Large intestine (tissue), 3 donors: Measurements from ENCODE around the gene GLIPR1L2. TPM values are rescaled to one million over a fixed set of nuclear protein-coding genes. Genes with fewer than 3 reads are reported as not detected.

Source experiments
- DNase-seq, 2 donors: peaks; one replicate each; pipeline versions ENCODE4 v3.0.0 to v3.0.0-alpha.2; 2013
- H3K27ac ChIP-seq: one replicate; pipeline ENCODE4 v1.5.1; 2013; ENCODE audit warnings: low read length
- H3K27me3 ChIP-seq: 2 replicates; pipeline ENCODE4 v1.6.1; 2013; ENCODE audit warnings: low read length; ENCODE audit not compliant: control insufficient read depth, insufficient read depth
- H3K36me3 ChIP-seq: 2 replicates; pipeline ENCODE4 v1.6.1; 2013; ENCODE audit warnings: low read length; ENCODE audit not compliant: control insufficient read depth, insufficient read depth
- H3K4me1 ChIP-seq: one replicate; pipeline ENCODE4 v1.6.1; 2013; ENCODE audit warnings: low read length; ENCODE audit not compliant: control insufficient read depth, insufficient read depth
- H3K4me3 ChIP-seq: one replicate; pipeline ENCODE4 v1.5.1; 2013; ENCODE audit warnings: low read length
- H3K9me3 ChIP-seq: one replicate; pipeline ENCODE4 v1.6.1; 2013; ENCODE audit warnings: mild to moderate bottlenecking, low read depth, low read length, moderate library complexity; ENCODE audit not compliant: control insufficient read depth
- WGBS: methylation state at CpG from one replicate; pipeline ENCODE4 v1.1.5; 2013; ENCODE audit warnings: low lambda C conversion rate; ENCODE audit not compliant: insufficient coverage; 5-methylcytosine and 5-hydroxymethylcytosine counted together
- polyA plus RNA-seq: library from polyadenylated mRNA; unstranded; fragments of 120-200 nt; gene quantifications from one replicate; pipeline ENCODE4 v1.2.1, GENCODE V29; 2013

The GLIPR1L2 gene
- polyA plus RNA-seq, 1 donor: 1.3 TPM

DNA sequence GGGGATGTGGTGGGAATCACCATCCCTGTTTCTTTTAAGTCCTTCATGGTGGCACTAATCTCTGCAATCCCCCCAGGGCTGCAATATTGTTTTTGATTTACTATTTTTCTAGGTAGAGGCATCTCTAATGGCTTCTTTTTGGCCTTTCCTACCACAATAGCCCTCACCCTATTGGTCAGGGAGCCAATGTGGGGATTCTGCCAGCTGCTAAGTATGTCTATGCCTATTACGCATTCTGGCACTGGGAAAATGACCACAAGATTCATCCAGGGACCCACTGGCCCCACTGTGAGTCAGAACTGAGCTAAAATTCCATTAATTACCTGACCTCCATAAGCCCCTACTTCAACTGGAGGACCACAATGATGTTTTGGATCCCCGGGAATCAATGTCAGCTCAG is 15.9 kb upstream of the GLIPR1L2 start:
- H3K4me1 ChIP-seq: no peaks in the 10 kb centered on the region
- no CpG with 5 or more reads among the region's 2 CpGs for WGBS
- DNase-seq: no peak
- no peaks in the 10 kb centered on the region for H3K9me3 ChIP-seq
- H3K27me3 ChIP-seq: no peaks in the 10 kb centered on the region
- H3K36me3 ChIP-seq: no peaks in the 10 kb centered on the region
- no peak overlapping the region for H3K27ac ChIP-seq
- no peak overlapping the region for H3K4me3 ChIP-seq

DNA sequence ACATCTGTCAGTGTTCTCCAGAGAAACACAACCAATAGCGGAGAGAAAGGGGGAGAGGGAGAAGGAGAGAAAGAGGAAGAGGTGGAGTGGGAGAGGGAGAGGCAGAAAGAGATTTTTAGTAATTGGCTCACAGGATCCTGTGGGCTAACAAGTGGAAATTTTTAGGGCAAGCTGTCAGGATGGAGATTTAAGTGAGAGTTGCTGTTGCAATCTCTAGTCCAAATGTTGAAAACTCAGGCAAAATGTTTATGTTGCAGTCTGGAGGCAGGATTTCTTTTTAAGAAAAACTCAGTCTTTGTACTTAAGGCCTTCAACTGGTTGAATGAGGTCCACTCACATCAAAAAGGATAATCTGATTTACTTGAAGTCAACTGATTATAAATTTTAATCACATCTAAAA is 12.5 kb upstream of the GLIPR1L2 start:
- Histone ChIP-seq H3K27ac (no peak overlapping the region), H3K36me3 (no peaks in the 10 kb centered on the region), H3K4me3 (no peak overlapping the region), H3K4me1 (no peaks in the 10 kb centered on the region), H3K27me3 (no peaks in the 10 kb centered on the region), H3K9me3 (no peaks in the 10 kb centered on the region)
- 100% methylated on average over 1 of the region's 1 CpG for WGBS
- DNase-seq: no peak

- Histone ChIP-seq H3K36me3 (no peaks in the 10 kb centered on the region), H3K27me3 (no peaks in the 10 kb centered on the region), H3K9me3 (no peaks in the 10 kb centered on the region), H3K4me1 (no peaks in the 10 kb centered on the region), H3K27ac (no peak overlapping the region), H3K4me3 (no peak overlapping the region)
- DNase-seq: no peak
- WGBS: no CpG with 5 or more reads among the region's 1 CpG
These were observed 1.8 kb upstream of the GLIPR1L2 start for GRCh38 chr12:75389061-75389460.

- Histone ChIP-seq H3K4me3 (no peak overlapping the region), H3K4me1 (no peaks in the 10 kb centered on the region), H3K9me3 (no peaks in the 10 kb centered on the region), H3K36me3 (no peaks in the 10 kb centered on the region), H3K27me3 (no peaks in the 10 kb centered on the region), H3K27ac (no peak overlapping the region)
- WGBS: 71% methylated on average over 1 of the region's 1 CpG
- DNase-seq: peak in 1 of 2 donors; percentile 8
These were observed 1.2 kb upstream of the GLIPR1L2 start for GRCh38 chr12:75389706-75390105.

DNA sequence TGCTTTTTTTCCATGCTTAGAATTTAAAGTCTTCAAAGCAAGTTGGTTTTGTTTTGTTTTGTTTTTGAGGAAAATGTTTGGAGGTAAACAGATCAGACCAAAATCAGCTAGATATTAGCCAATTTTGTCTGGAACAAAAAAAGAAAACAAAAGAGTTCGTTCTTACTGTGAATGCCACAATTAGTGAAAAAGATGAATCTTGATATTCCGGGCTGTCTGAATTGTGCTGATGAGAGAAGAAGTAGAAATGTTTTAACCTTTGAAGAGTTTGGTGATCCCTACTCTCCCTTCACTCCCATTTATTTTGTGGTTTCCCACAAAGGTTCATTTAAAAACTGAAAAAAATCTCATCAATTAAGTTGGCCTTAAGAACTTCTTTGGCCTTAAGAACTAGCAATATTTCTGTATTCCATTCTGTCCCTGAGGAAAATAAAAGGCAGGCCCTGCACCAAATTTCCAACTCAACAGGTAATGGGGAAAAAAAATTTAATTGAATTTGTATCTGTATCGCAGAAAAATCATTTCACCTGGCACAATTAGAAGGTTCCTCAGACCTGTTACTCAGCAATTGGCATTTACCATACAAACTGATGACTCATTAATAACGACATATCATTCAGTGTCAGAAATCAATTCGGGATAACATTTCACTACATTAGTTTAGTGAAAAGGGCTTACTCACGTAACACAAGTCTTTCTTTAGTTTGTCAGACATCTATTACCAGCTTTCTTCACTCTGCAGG is 562 bp upstream of the GLIPR1L2 start:
- no peak for DNase-seq
- Histone ChIP-seq H3K27ac (no peak overlapping the region), H3K9me3 (no peaks in the 10 kb centered on the region), H3K4me3 (peak overlapping the region; percentile 64), H3K4me1 (no peaks in the 10 kb centered on the region), H3K36me3 (no peaks in the 10 kb centered on the region), H3K27me3 (no peaks in the 10 kb centered on the region)
- 83% methylated on average over 2 of the region's 6 CpGs for WGBS

DNA sequence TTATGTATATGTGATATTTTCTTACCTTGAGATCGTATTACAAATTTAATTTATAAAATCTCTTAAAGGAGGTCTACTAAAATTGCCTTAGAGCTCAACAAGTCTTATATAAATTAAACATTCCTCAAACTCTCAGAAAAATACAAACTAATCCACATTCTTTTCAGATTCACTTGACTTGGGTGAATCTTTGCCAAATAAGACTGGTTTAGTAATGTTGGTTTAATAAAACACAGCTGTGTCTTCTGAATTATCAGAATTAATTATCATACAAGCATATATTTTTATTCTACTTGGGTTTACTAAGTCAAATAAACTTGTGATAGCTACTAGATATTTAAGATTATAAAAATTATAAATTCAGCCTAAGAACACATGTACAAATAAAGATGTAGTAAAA is 13.3 kb downstream of the GLIPR1L2 start:
- Histone ChIP-seq H3K4me1 (no peaks in the 10 kb centered on the region), H3K27ac (no peak overlapping the region), H3K9me3 (no peaks in the 10 kb centered on the region), H3K27me3 (no peaks in the 10 kb centered on the region), H3K4me3 (no peak overlapping the region), H3K36me3 (no peaks in the 10 kb centered on the region)
- no peak for DNase-seq
- WGBS: no CpG with 5 or more reads among the region's 1 CpG

DNA sequence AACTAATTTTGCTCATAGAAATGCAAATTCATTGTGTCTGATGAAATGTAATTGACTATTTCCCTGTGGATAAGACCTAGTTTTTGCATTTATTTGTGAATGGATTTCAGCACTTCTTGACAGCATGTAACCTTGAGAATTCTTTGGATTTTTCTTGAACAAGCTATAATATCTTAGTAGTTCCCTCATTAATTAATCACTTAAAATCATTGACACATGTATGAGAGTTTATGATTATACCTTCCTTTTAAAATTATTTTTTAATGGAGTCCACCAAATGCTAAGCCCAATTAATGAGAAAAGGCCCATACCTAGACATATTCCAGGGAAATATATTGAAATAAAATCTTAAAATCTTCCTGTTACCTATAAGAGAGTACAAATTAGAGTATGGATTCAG is 16.8 kb downstream of the GLIPR1L2 start:
- no peak for DNase-seq
- Histone ChIP-seq H3K36me3 (no peaks in the 10 kb centered on the region), H3K9me3 (no peaks in the 10 kb centered on the region), H3K4me1 (no peaks in the 10 kb centered on the region), H3K27ac (no peak overlapping the region), H3K27me3 (no peaks in the 10 kb centered on the region), H3K4me3 (no peak overlapping the region)

GRCh38 chr12:75409830-75410229 is 18.9 kb downstream of the GLIPR1L2 start:
- H3K9me3 ChIP-seq: no peaks in the 10 kb centered on the region
- no CpG with 5 or more reads among the region's 2 CpGs for WGBS
- H3K27me3 ChIP-seq: no peaks in the 10 kb centered on the region
- H3K27ac ChIP-seq: no peak overlapping the region
- H3K4me3 ChIP-seq: no peak overlapping the region
- no peak for DNase-seq
- no peaks in the 10 kb centered on the region for H3K36me3 ChIP-seq
- H3K4me1 ChIP-seq: no peaks in the 10 kb centered on the region

- no peaks in the 10 kb centered on the region for H3K36me3 ChIP-seq
These were observed 23.8 kb downstream of the GLIPR1L2 start for GRCh38 chr12:75414671-75415070.

DNA sequence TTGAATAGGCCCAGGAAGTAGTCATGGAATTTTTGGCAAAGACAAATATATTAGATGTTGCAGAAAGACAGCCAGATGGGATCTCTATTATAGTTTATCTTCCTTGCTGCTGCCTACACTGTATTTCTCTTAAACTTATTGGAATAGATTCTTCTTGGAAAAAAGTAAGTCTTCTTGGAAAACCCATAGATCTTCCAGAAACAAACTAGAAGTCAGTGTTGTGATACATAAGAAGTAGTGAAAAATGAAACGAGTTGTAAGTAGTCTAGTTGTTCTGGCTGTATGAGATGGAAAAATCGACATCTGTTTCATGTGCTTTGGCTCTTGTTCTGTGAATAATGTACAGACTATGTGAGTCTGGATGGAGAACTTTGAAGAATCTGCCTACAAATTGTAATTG is 29.0 kb downstream of the GLIPR1L2 start:
- no peaks in the 10 kb centered on the region for H3K4me1 ChIP-seq
- 90% methylated on average over 2 of the region's 2 CpGs for WGBS
- H3K27ac ChIP-seq: no peak overlapping the region
- no peak for DNase-seq
- no peaks in the 10 kb centered on the region for H3K9me3 ChIP-seq
- H3K4me3 ChIP-seq: no peak overlapping the region
- H3K27me3 ChIP-seq: no peaks in the 10 kb centered on the region
- no peaks in the 10 kb centered on the region for H3K36me3 ChIP-seq

More at GRCh38 chr12:75414671-75415070, 23.8 kb downstream of the GLIPR1L2 start:
- DNase-seq: no peak
- Histone ChIP-seq H3K4me1 (no peaks in the 10 kb centered on the region), H3K27me3 (no peaks in the 10 kb centered on the region), H3K9me3 (no peaks in the 10 kb centered on the region), H3K27ac (no peak overlapping the region), H3K4me3 (no peak overlapping the region)
- WGBS: no CpG with 5 or more reads among the region's 1 CpG

- no CpG with 5 or more reads among the region's 1 CpG for WGBS
- Histone ChIP-seq H3K4me1 (no peaks in the 10 kb centered on the region), H3K27ac (no peak overlapping the region), H3K4me3 (no peak overlapping the region), H3K9me3 (no peaks in the 10 kb centered on the region), H3K27me3 (no peaks in the 10 kb centered on the region), H3K36me3 (no peaks in the 10 kb centered on the region)
- no peak for DNase-seq
These were observed 36.6 kb downstream of the GLIPR1L2 start for GRCh38 chr12:75427491-75427890.
